Esophagus muscularis mucosa (tissue), 3 donors: ENCODE measurements around the gene POU2F2.

ENCODE experiments used
- EP300 ChIP-seq: sonication (generic); formaldehyde crosslinking; IDR thresholded peaks from one replicate; pipeline ENCODE4 v1.6.1; 2017; ENCODE audit warnings: antibody characterized with exemption
- POLR2AphosphoS5 ChIP-seq, 2 donors: sonication (generic); formaldehyde crosslinking; IDR thresholded peaks; one replicate each; pipeline ENCODE4 v1.6.1; 2017; ENCODE audit warnings: antibody characterized with exemption in 2 of 2

DNA sequence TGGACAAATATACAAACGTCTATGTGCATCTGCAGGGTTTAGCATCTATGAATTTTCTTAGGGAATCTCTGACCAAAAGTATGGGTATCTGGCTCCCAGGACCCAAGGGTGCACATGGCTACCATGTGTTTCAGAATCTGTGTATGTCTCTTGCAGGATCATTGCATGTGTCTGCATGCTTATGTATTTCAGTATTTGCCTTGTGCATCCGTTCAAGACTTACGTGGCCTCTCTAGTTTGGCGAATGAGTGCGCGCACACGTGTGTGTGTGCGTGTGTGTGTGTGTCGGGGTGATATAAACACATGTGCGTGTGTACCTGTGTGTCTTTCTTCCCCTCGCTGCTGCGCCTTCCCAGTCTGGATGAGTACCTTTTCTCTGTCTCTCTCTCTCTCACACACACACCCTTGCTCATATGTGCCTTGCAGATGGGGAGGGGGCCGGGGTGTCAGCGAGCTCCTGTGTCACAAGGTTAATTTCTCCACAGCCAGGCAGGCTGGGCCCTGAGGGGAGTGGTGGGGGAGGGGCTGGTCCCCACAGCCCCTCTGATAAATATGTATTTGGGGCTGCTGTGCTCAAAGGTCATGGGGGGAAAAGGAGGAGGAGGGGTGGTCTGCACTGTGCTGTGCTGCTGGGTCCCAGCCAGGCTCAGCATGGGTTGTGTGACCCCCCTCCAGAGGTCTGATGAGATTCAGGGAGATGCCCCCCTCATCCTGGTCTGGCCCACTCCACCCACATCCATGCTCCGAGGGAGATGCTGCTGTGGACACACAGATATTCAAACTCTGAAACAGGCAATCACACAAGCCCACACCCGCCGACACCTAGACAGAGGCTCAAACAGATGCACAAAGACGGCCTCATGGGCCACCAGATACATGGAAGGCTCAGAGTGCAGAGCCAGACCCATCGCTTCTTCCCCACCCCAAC, 37.5 kb upstream of the POU2F2 start:
- TF ChIP-seq POLR2AphosphoS5 (IDR thresholded peaks at IDR 0.05) (no peak), EP300 (no peak)
